ENCODE measurements around the gene KHDC4.
"Not testable (repeated sequence)": the region's sequence is repeated elsewhere in the genome, so short reads cannot be mapped to it uniquely, and the experiment has no call there.

DNA sequence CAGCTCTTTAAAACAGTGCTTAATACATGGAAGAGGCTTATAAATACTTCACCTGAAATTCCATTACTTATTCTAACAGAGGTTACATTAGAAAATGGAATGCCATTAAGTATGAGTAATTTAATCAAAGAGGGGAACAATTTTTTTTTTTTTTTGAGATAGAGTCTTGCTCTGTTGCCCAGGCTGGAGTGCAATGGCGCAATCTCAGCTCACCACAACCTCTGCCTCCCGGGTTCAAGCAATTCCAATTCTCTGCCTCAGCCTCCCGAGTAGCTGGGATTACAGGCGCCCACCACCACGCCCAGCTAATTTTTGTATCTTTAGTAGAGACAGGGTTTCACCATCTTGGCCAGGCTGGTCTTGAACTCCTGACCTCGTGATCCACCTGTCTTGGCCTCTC, 38.6 kb downstream of the KHDC4 start:
- not testable (repeated sequence) for TF ChIP-seq POLR2AphosphoS5 (IDR thresholded peaks at IDR 0.05; ENCODE audit: borderline replicate concordance, low read depth, low read length); EZH2 (IDR thresholded peaks at IDR 0.05); FOXP2 (optimal IDR thresholded peaks at IDR 0.05; ENCODE audit: control extremely low read depth, extremely low read length, insufficient read depth)
